ENCODE data around the gene SPTBN4.
"Not testable (repeated sequence)": the region's sequence is repeated elsewhere in the genome, so short reads cannot be mapped to it uniquely, and the experiment has no call there.

SPTBN4 gene

GRCh38 chr19:40546153-40546841 is 79.5 kb downstream of the SPTBN4 start:
- H3K36me3 ChIP-seq (ENCODE audit: control insufficient read depth, insufficient read depth, low read length); H3K4me1 ChIP-seq (ENCODE audit: control insufficient read depth, insufficient read depth, low read length, poor library complexity, severe bottlenecking); H3K4me3 ChIP-seq (ENCODE audit: insufficient read depth, low read depth, low read length, poor library complexity, severe bottlenecking); H3K9me3 ChIP-seq (ENCODE audit: control insufficient read depth, low read length); DNase-seq; H3K27ac ChIP-seq (ENCODE audit: insufficient read depth, low read length, poor library complexity, severe bottlenecking): not testable (repeated sequence)
- peaks cover 11% of the 10 kb centered on the region for H3K27me3 ChIP-seq (replicated peaks; ENCODE audit: control insufficient read depth, insufficient read depth, low read length, poor library complexity, severe bottlenecking)

DNA sequence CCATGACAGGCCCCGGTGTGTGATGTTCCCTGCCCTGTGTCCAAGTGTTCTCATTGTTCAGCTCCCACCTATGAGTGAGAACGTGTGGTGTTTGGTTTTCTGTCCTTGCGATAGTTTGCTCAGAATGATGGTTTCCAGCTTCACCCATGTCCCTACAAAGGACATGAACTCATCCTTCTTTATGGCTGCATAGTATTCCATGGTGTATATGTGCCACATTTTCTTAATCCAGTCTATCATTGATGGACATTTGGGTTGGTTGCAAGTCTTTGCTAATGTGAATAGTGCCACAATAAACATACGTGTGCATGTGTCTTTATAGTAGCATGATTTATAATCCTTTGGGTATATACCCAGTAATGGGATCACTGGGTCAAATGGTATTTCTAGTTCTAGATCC is 80.4 kb downstream of the SPTBN4 start:
- H3K36me3 ChIP-seq (ENCODE audit: control insufficient read depth, insufficient read depth, low read length); H3K4me1 ChIP-seq (ENCODE audit: control insufficient read depth, insufficient read depth, low read length, poor library complexity, severe bottlenecking); H3K27ac ChIP-seq (ENCODE audit: insufficient read depth, low read length, poor library complexity, severe bottlenecking); H3K9me3 ChIP-seq (ENCODE audit: control insufficient read depth, low read length); DNase-seq; H3K4me3 ChIP-seq (ENCODE audit: insufficient read depth, low read depth, low read length, poor library complexity, severe bottlenecking): not testable (repeated sequence)
- H3K27me3 ChIP-seq (replicated peaks; ENCODE audit: control insufficient read depth, insufficient read depth, low read length, poor library complexity, severe bottlenecking) = peaks cover 11% of the 10 kb centered on the region

- H3K36me3 ChIP-seq (ENCODE audit: control insufficient read depth, insufficient read depth, low read length) = no peaks in the 10 kb centered on the region
- no peak overlapping the region for H3K4me3 ChIP-seq (ENCODE audit: insufficient read depth, low read depth, low read length, poor library complexity, severe bottlenecking)
- H3K27ac ChIP-seq (ENCODE audit: insufficient read depth, low read length, poor library complexity, severe bottlenecking) = no peak overlapping the region
- no peaks in the 10 kb centered on the region for H3K4me1 ChIP-seq (ENCODE audit: control insufficient read depth, insufficient read depth, low read length, poor library complexity, severe bottlenecking)
- no peak for DNase-seq
- peaks cover 11% of the 10 kb centered on the region for H3K27me3 ChIP-seq (replicated peaks; ENCODE audit: control insufficient read depth, insufficient read depth, low read length, poor library complexity, severe bottlenecking)
- no peaks in the 10 kb centered on the region for H3K9me3 ChIP-seq (ENCODE audit: control insufficient read depth, low read length)
Measured at GRCh38 chr19:40547836-40548235, 81.0 kb downstream of the SPTBN4 start.

GRCh38 chr19:40549007-40549708 is 82.4 kb downstream of the SPTBN4 start:
- peaks cover 13% of the 10 kb centered on the region for H3K27me3 ChIP-seq (replicated peaks; ENCODE audit: control insufficient read depth, insufficient read depth, low read length, poor library complexity, severe bottlenecking)
- peak; percentile 42 to 60 (median 52) for DNase-seq
- H3K4me3 ChIP-seq (ENCODE audit: insufficient read depth, low read depth, low read length, poor library complexity, severe bottlenecking) = no peak overlapping the region
- no peak overlapping the region for H3K27ac ChIP-seq (ENCODE audit: insufficient read depth, low read length, poor library complexity, severe bottlenecking)
- no peaks in the 10 kb centered on the region for H3K4me1 ChIP-seq (ENCODE audit: control insufficient read depth, insufficient read depth, low read length, poor library complexity, severe bottlenecking)
- no peaks in the 10 kb centered on the region for H3K9me3 ChIP-seq (ENCODE audit: control insufficient read depth, low read length)
- H3K36me3 ChIP-seq (ENCODE audit: control insufficient read depth, insufficient read depth, low read length) = no peaks in the 10 kb centered on the region

DNA sequence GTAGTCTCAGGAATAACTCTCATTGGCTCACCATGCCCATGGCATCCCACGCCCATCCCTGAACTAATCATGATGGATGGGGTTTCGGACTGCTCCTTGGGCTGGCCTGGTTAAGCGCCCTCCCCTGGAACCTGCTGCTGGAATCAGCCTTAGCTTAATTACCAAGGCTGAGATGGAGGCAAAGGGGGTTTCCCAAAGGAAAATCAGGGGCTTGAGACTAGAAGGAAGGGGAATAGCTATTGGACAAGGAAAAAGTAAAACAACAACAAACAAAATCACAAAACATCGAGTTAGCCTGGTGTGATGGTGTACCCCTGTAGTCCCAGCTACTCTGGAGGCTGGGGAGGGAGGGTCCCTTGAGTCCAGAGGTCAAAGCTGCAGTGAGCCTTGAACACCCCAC is 84.2 kb downstream of the SPTBN4 start:
- Histone ChIP-seq H3K4me3 (ENCODE audit: insufficient read depth, low read depth, low read length, poor library complexity, severe bottlenecking) (no peak overlapping the region), H3K4me1 (ENCODE audit: control insufficient read depth, insufficient read depth, low read length, poor library complexity, severe bottlenecking) (no peaks in the 10 kb centered on the region), H3K36me3 (ENCODE audit: control insufficient read depth, insufficient read depth, low read length) (no peaks in the 10 kb centered on the region), H3K27me3 (replicated peaks; ENCODE audit: control insufficient read depth, insufficient read depth, low read length, poor library complexity, severe bottlenecking) (peaks cover 16% of the 10 kb centered on the region), H3K27ac (ENCODE audit: insufficient read depth, low read length, poor library complexity, severe bottlenecking) (no peak overlapping the region), H3K9me3 (ENCODE audit: control insufficient read depth, low read length) (no peaks in the 10 kb centered on the region)
- DNase-seq = no peak

GRCh38 chr19:40552848-40553247 is 86.0 kb downstream of the SPTBN4 start:
- no peaks in the 10 kb centered on the region for H3K4me1 ChIP-seq (ENCODE audit: control insufficient read depth, insufficient read depth, low read length, poor library complexity, severe bottlenecking)
- no peak overlapping the region for H3K27ac ChIP-seq (ENCODE audit: insufficient read depth, low read length, poor library complexity, severe bottlenecking)
- no peak overlapping the region for H3K4me3 ChIP-seq (ENCODE audit: insufficient read depth, low read depth, low read length, poor library complexity, severe bottlenecking)
- DNase-seq = no peak
- H3K9me3 ChIP-seq (ENCODE audit: control insufficient read depth, low read length) = no peaks in the 10 kb centered on the region
- H3K36me3 ChIP-seq (ENCODE audit: control insufficient read depth, insufficient read depth, low read length) = no peaks in the 10 kb centered on the region
- peaks cover 12% of the 10 kb centered on the region for H3K27me3 ChIP-seq (replicated peaks; ENCODE audit: control insufficient read depth, insufficient read depth, low read length, poor library complexity, severe bottlenecking)

DNA sequence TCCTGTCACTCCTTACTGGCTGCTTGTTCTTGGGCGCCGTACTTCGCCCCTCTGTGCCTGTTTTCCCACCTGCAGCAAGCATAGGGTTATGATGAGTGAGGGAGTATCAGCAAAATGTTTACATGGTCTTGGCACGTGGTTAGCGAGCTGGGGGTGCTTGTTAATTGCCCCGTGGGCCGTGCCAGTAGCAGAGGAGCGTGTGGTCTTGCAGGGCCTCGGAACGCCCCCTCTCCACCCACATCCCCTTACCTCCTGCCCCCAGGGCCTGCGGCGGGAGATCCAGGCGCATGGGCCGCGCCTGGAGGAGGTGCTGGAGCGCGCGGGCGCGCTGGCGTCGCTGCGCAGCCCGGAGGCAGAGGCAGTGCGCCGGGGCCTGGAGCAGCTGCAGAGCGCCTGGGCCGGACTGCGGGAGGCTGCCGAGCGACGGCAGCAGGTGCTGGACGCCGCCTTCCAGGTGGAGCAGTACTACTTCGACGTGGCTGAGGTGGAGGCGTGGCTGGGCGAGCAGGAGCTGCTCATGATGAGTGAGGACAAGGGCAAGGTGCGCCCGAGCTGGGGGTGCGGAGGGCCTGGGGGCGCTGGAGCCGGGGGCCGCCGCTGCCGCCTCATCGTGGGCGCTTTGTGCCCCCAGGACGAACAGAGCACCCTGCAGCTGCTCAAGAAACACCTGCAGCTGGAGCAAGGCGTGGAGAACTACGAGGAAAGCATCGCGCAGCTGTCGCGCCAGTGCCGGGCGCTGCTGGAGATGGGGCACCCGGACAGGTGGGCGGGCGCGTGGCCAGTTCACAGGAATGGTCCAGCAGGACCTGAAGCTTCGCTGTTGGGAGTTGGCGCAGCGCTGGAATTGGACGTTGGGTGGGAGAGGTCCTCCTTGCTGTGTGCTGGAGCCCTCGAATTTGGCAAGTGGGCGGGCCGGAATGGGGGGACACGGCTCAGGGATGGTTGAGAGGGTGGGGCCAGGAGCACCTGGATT is 87.4 kb downstream of the SPTBN4 start:
- no peak overlapping the region for H3K4me3 ChIP-seq (ENCODE audit: insufficient read depth, low read depth, low read length, poor library complexity, severe bottlenecking)
- DNase-seq = no peak
- no peaks in the 10 kb centered on the region for H3K4me1 ChIP-seq (ENCODE audit: control insufficient read depth, insufficient read depth, low read length, poor library complexity, severe bottlenecking)
- H3K27me3 ChIP-seq (replicated peaks; ENCODE audit: control insufficient read depth, insufficient read depth, low read length, poor library complexity, severe bottlenecking) = peaks cover 5% of the 10 kb centered on the region
- no peaks in the 10 kb centered on the region for H3K36me3 ChIP-seq (ENCODE audit: control insufficient read depth, insufficient read depth, low read length)
- no peak overlapping the region for H3K27ac ChIP-seq (ENCODE audit: insufficient read depth, low read length, poor library complexity, severe bottlenecking)
- H3K9me3 ChIP-seq (ENCODE audit: control insufficient read depth, low read length) = no peaks in the 10 kb centered on the region

- Histone ChIP-seq H3K4me3 (ENCODE audit: insufficient read depth, low read depth, low read length, poor library complexity, severe bottlenecking) (no peak overlapping the region), H3K27me3 (replicated peaks; ENCODE audit: control insufficient read depth, insufficient read depth, low read length, poor library complexity, severe bottlenecking) (peaks cover 5% of the 10 kb centered on the region), H3K27ac (ENCODE audit: insufficient read depth, low read length, poor library complexity, severe bottlenecking) (no peak overlapping the region), H3K9me3 (ENCODE audit: control insufficient read depth, low read length) (no peaks in the 10 kb centered on the region), H3K4me1 (ENCODE audit: control insufficient read depth, insufficient read depth, low read length, poor library complexity, severe bottlenecking) (no peaks in the 10 kb centered on the region), H3K36me3 (ENCODE audit: control insufficient read depth, insufficient read depth, low read length) (no peaks in the 10 kb centered on the region)
- DNase-seq = no peak
Measured at GRCh38 chr19:40555978-40556689, 89.3 kb downstream of the SPTBN4 start.

- no peaks in the 10 kb centered on the region for H3K36me3 ChIP-seq (ENCODE audit: control insufficient read depth, insufficient read depth, low read length)
- H3K27me3 ChIP-seq (replicated peaks; ENCODE audit: control insufficient read depth, insufficient read depth, low read length, poor library complexity, severe bottlenecking) = peaks cover 5% of the 10 kb centered on the region
- no peak for DNase-seq
- H3K4me1 ChIP-seq (ENCODE audit: control insufficient read depth, insufficient read depth, low read length, poor library complexity, severe bottlenecking) = no peaks in the 10 kb centered on the region
- no peak overlapping the region for H3K4me3 ChIP-seq (ENCODE audit: insufficient read depth, low read depth, low read length, poor library complexity, severe bottlenecking)
- no peaks in the 10 kb centered on the region for H3K9me3 ChIP-seq (ENCODE audit: control insufficient read depth, low read length)
- no peak overlapping the region for H3K27ac ChIP-seq (ENCODE audit: insufficient read depth, low read length, poor library complexity, severe bottlenecking)
Measured at GRCh38 chr19:40556953-40557530, 90.2 kb downstream of the SPTBN4 start.

All from effector memory CD4-positive, alpha-beta T cell (primary cell).